HG03378 (cell line): ENCODE data around the gene SET.

Experiments used
- ATAC-seq: cut with Tn5 transposase; IDR thresholded peaks from one replicate; pipeline ENCODE4 v1.9.1; 2021; ENCODE audit warnings: mild to moderate bottlenecking, moderate library complexity; ENCODE audit not compliant: unreplicated experiment

The SET gene

DNA sequence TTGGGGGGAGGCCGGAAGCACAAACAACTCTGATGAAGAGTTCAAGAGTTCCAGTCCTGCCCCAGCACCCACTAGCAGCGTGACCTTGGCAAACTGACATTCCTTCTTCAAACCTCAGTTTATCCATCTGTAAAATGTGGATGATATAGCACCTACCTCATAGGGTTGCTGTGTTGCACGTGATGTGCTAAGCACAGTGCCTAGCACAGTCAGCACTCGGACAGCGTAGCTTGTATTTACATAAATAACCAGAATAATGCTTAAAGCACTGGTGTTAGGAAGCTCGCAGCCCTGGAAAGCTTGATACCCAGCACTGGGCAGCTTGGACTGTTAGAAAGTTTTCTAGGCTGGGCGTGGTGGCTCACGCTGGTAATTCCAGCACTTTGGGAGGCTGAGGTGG is 18.4 kb downstream of the SET start:
- ATAC-seq: no peak

DNA sequence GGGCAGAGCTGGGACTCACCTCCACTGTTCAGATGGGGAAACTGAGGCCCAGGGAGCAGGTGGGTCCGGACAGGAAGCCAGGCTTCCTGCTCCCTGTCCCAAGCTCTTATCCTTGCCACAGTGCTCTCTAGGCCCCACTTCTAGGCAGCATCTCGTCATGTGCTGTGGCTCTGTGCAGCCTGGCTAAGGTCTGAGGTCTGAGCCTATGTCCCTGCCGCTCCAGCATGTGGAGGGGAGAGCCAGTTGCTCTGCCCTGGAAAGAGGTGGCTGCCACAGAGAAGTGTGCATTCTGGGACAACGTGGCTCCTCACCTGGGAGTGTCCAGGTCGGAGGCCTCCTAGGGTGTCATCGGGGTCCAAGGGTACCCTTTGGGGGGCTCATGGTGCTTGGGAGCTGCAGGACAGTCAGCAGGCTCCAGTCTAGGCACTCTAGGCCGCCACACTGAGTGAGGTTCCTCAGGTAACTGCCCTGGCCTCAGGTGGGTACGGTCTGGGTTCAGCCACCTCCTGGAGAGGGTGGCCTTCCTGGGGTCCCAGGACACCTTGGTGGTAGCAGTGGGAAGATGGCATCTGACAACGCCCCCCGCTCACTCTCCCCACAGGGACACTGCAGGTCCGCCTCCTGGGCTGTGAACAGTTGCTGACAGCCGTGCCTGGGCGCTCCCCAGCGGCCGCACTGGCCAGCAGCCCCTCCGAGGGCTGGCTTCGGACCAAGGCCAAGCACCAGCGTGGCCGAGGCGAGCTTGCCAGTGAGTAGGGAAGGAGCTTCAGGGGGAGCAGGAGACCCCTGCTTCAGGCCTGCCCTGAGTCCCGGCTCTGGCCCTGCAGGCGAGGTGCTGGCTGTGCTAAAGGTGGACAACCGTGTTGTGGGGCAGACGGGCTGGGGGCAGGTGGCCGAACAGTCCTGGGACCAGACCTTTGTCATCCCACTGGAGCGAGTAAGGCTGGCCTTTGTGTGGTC is 23.7 kb downstream of the SET start:
- no peak for ATAC-seq

DNA sequence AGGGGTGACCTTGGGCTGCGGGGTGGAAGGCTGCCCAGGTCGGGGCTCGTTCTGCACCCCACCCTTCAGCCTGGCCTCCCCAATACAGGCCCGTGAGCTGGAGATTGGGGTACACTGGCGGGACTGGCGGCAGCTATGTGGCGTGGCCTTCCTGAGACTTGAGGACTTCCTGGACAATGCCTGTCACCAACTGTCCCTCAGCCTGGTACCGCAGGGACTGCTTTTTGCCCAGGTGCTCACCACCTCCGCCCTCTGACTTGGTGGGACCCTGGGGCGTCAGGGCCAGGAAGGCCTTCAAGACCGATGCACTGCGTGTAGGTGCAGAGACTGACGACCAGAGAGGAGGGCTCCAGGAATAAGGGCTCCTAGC is 24.4 kb downstream of the SET start:
- no peak for ATAC-seq

- no peak for ATAC-seq
Observed at GRCh38 chr9:128713941-128714573, 25.0 kb downstream of the SET start.

DNA sequence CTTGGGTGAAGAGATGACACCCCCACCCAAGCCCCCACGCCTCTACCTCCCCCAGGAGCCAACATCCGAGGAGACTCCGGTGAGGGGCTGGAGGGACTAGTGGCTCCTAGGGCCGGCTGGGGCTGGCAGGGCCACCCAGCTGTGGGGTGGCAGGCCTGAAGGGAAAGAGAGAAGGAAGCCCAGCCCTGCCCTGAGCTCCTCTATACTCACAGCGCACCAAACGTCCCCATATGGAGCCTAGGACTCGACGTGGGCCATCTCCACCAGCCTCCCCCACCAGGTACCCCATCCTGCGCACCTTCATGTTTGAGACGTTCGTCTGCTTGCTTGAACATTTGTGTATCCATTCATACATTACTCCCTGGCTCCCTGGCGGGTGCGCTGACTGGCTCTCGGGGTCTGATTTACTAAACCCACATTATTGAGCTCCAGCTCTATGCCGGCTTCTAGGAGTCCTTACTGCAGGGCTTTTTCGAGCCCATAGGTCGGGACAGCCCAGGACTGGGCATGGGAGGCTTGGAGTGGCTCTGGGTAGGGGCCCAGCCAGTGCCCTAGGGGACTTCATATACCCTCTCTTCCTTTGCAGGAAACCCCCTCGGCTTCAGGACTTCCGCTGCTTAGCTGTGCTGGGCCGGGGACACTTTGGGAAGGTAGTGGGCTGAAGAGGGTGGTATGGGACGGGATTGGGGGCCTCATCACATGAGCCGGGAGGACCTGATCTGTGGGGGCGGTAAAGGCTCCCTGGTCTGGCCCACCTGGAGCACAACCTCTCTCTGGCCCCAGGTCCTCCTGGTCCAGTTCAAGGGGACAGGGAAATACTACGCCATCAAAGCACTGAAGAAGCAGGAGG is 25.8 kb downstream of the SET start:
- ATAC-seq: no peak

DNA sequence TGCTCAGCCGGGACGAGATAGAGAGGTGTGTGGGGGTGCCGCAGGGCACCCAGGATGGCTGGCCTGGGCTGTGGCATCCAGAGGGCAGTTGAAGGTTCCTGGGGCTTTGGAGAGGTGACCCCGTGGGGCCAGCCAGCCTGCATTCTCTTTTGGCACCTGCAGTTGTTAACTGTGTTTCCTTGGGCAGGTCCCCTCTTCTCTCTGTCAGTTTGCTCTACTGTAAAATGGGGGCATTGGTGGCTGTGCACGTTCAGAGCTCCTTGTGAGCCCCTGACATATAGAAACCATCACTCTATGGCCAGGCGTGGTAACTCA is 26.4 kb downstream of the SET start:
- no peak for ATAC-seq

DNA sequence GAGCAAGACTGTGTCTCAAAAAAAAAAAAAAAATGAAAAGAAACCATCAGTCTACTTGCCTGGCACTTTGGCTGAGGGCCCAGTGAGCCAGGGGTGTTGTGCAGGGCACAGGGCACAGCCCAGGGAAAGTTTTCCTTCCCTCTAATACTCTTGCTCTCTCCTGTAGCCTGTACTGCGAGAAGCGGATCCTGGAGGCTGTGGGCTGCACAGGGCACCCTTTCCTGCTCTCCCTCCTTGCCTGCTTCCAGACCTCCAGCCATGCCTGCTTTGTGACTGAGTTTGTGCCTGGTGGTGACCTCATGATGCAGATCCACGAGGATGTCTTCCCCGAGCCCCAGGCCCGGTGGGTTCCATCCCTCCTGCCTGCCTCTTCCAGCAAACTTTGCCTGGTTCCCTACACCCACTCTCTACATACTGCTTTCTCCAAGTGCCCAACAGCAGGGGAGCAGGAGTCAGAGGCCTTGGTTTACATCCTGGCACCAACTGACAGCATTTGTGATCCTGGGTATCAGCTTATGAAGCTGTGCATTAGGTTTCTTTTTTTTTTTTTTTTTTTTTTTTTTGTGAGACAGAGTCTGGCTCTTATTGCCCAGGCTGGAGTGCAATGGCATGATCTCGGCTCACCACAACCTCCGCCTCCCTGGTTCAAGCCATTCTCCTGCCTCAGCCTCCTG is 27.7 kb downstream of the SET start:
- no peak for ATAC-seq

- ATAC-seq: no peak
Observed at GRCh38 chr9:128718047-128718446, 29.0 kb downstream of the SET start.

- ATAC-seq: no peak
Observed at GRCh38 chr9:128718475-128718874, 29.5 kb downstream of the SET start.

DNA sequence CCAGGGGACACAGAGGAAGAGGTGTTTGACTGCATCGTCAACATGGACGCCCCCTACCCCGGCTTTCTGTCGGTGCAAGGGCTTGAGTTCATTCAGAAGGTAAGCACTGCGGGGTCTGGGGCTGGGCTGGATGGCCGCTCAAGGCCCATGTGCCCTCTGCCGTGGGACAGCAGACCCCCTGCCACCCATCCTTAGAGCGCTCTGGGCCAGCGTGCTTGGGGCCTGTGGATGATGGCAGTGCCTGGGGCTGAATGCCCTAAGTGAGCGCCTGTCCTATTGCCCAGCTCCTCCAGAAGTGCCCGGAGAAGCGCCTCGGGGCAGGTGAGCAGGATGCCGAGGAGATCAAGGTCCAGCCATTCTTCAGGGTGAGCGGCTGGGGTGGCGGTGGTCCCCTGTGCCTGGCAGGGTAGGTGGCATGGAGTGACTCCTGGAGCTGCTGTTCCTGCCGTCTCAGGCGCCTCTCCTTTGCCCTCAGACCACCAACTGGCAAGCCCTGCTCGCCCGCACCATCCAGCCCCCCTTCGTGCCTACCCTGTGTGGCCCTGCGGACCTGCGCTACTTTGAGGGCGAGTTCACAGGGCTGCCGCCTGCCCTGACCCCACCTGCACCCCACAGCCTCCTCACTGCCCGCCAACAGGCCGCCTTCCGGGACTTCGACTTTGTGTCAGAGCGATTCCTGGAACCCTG is 31.0 kb downstream of the SET start:
- ATAC-seq: no peak

DNA sequence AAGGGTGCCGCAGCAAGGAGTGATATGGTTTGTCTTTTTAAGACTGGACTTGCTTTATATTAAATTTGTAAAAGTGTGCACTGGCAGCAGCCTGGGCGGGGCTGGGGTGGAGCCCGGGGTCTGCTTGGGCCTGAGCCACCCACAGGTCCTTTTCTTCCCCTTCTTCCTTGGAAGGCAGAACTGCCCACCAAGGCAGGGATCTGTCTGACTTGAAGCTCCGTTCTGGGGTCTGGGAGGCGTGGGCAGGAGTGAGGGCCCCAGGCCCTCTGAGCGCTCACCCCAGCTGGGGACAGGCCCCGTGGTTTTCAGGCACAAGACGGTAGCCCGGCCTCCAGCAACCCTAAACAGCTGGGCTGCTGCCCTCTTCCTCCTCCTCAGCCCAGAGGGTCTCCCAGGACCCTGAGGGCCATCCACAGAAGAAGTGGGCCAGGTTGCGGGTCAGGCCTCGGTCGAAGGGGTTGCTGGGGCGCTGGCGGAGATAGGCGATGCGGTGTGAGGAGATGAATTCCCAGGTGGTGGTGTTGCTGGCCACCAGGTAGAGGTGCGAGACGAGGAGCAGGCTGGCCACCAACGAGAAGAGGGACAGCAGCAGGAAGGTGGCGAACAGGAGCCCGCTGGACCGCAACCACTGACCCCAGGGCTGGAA is 31.9 kb downstream of the SET start:
- ATAC-seq: no peak

DNA sequence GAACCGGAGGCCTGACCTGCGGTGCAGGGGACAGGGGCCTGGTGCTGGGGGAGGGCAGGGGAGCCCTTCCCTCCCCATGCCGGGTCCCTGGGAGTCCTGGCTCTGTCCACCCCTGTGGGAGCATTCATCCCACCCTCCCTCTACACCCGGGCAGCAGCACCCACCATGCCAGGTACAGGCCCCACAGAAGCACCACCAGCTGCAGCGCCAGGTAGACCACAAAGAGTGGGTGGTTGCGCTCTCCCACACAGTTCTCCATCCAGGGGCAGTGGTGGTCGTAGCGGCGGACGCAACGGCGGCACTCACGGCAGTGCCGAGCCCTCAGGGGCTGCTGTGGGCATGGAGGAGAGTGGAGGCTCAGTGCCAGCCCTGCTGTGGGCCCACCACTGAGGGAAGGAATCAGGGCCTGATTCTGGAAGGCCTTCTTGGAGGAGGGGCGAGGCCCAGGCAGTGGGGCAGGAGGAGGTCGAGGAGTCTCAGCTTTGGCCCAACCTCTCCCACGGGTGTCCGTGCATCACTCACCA is 32.5 kb downstream of the SET start:
- ATAC-seq: no peak

DNA sequence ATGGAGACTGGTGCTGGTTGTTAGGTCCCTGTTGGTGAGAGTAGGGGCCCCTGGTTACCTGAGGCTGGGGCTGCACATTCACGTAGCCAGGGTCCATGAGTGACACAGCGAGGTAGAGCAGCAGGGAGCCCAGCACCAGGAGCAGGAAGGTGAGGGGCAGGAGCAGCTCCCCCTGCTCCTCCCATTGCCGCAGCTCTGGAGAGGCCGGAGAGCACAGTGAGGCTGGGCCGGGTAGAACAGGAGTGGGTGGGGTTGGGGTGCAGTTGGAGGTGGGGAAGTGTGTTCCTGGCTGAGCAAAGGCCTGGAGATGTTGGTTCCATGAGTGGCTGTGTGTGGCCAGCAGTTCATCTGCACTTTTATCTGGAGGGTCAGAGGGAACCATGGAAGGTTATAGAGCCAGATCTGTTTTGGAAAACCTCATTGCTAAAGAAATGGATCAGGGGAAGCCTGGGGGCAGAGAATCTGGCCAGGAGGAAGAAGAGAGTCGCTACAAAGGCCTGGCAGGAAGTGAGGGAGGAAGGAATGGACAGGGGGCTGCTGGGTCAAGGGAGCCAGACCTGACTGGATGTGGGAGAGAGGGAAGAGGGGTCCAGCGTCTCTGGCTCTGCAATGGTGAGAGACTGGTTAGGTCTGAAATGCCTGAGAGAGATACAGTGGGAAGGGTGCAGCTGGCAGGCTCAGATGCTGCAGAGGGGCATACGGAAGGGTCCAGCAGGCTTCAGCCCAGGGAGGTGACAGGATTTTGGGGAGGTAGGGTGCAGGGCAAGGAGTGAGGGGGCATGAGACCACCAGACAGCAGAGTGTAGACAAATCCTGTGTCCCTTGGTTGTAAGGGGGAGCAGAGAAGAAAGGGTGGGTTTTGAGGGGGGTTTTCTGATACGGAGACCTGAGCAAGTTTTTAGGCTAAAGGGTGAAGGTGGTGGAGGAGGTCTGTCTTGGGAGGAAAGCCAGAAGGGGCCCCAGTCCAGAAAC is 33.6 kb downstream of the SET start:
- ATAC-seq: no peak

DNA sequence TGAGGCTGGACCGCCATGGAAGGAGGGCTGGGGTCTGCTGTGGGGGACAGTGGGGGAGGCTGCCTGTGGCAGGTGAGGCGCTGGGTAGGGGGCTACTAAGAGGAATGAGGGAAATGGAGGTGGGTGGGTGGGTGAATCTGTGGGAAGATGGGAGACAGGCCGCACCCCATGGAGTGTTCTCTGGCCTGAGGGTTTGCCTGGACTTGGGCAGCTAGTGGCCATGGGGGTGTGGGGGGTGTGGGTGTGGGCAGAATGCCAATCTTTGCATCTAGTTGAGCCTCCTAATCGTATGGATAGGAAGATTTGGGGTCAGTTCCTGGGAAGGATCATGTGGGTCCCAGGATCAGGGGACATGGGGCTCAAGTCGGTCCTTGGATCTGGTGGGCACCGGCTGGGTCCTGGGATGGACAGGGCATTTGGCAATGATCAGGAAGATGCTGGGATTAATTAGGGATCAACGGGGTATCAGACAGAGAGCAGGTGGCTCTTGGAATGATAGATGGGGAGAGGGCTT is 34.4 kb downstream of the SET start:
- no peak for ATAC-seq

DNA sequence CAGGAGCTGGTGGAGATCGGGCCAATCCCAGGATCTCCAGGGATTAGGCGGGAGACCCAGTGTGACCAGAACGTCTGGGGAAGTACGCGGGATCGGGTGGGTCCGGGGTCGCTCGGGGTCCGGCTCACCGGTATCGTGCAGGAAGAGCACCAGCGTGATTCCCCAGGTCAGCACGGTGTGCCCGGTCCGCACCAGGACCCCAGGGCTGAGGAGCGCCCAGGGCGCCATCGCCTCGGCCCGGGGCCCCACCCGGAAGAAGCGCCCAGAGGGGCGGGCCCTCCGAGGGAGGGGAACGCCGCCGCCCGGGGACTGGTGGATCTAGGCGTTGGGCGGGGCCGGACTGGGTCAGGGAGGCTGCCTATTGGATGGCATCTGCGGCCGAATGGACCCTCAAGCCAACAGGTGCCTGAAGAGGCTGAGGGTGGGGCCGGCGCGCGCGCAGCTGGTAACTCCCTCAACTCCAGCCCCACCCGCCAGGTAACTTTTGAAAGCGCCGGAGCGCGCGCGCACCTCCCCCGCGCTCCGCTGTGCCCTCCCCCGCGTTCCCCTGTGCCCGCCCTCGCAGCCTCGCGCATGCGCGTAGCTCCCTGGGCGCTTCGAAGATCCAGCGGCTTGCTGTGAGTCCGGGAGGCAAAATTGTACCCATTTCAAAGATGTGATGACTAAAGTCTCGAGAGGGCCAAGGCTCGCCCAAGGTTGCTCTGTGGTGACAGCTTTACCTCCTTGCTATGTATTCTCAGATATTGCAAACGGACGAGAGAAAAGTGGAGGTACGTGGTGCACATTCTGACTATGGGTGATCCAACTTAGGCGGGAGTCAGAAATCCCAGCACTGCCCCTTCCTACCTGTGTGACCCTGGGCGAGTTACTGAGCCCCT is 35.1 kb downstream of the SET start, which contains the start of gene ZDHHC12:
ZDHHC12 (minus strand) TSS at position 262 of the 878 bp plus-strand sequence; CDS start at position 228, 34 bp downstream.
- ATAC-seq: peak; percentile 82

DNA sequence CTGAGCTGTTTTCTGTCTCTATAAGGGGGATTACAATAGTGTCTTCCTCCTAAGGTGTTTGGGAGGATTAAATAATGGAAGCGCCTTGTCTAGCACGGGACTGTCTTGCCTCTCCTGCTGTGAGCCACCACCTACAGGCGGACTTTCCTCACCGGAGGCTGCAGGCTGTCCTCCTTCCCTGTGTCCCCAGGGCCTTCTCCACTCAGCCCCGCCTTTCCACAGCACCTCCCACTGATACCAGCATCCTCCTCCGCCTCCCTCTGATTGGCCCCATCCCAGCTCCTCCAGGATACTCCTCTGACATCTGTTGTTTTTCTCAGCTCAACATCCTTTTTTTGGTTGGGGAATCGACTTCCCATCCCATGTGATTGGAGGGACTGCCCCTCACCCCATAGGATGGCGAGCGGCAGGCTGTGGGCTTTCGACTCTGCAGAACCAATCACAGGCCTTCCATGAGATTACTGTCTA is 35.8 kb downstream of the SET start:
- no peak for ATAC-seq

GRCh38 chr9:128727640-128728248 is 38.7 kb downstream of the SET start:
- ATAC-seq: no peak
